Islet of Langerhans (tissue), 1 donor: ENCODE measurements around the gene TMEM179.

ENCODE experiments used
- FAIRE-seq: peaks from one replicate; lab custom pipeline; 2011; peaks lifted over from hg19 to GRCh38; lab: Jason Lieb, UNC

The TMEM179 gene

DNA sequence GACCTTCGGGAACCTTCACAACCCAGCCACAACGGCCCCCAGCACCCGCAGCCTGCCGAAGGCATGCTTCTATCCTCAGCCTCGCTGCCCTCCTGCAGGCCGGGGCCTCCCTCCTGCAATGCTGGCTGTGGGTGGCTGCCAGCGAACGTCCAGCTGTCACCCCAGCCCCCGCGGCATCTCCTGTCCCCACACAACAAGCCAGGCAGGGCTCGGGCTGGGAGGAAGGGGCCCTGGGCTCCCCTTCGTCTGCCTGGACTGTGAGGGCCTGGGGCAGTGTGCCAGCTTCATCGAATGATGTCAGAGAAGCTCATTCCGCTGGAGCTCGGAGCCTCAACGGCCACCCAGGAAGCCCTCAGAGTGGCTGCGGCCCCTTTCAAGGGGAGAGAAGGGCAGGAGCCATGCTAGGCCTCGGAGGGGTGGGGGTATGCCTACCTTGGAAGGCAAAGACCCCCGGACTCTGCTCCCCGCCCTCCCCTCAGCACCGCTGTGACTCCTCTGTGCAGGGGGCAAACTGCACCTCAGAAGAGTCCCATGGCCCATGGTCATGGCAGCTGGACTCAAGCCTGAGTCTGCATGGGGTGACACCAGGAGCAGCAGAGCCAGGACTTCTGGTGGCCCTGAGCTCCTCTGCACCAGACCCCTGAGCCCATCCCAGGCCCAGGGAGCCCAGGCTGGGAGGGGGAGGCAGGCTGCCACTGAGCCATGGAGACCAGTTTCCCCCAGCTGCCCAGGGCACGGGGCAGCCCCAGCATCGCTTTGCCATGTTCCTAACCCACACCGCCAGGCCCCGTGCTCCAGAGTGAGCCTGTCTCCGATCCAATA lies 49.8 kb downstream of the TMEM179 start:
- FAIRE-seq, result no peak

- no peak for FAIRE-seq
Observed at GRCh38 chr14:104554088-104554607, 50.4 kb downstream of the TMEM179 start.

DNA sequence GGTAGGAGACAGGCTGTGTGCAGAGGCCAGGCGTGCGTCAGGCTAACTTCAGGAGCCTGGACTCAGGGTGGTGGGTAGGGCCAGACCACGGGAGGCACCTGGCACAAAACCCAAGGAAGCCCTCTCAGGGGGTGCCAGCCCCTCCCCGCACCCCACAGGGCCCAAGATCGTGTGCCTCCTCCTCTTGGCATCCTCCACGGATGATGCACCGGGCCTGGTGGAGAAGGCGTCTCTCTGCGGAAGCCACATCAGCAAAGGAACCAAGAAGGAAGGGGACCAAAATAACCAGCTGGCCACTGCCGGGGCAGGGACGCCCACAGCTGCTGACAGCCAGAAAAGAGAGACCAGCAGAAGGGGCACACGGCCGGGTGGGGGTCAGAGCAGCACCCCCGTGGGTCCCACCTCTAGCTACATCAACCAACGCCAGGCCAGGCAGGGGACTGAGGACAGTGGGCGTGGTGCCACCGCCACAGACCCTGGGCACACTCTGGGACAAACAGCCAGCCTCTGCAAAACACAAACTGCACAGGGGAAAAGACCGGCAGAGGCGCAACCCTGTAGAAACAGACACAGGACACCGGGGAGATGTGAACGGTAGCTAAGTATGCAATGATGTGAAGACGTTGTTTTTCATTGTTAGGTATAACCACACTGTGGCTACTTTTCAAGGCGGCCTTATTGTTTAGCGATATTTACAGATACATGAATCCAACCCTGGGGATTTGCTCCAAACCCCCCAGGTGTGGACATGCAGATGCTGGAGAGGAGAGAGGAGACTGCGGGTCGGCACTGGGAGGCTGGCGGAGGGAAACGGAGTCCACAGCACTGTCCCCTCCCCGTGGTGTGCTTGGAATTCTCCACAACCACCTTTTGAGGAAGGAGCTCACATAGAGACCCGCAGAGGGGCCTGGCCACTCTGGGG lies 51.1 kb downstream of the TMEM179 start:
- FAIRE-seq, result no peak

- FAIRE-seq, result no peak
Observed at GRCh38 chr14:104552738-104553125, 51.8 kb downstream of the TMEM179 start.

- FAIRE-seq, result no peak
Observed at GRCh38 chr14:104551851-104552737, 52.5 kb downstream of the TMEM179 start.

- FAIRE-seq, result no peak
Observed at GRCh38 chr14:104550861-104551728, 53.5 kb downstream of the TMEM179 start.

- no peak for FAIRE-seq
Observed at GRCh38 chr14:104550340-104550860, 54.2 kb downstream of the TMEM179 start.

GRCh38 chr14:104549536-104550339 lies 54.8 kb downstream of the TMEM179 start:
- no peak for FAIRE-seq

DNA sequence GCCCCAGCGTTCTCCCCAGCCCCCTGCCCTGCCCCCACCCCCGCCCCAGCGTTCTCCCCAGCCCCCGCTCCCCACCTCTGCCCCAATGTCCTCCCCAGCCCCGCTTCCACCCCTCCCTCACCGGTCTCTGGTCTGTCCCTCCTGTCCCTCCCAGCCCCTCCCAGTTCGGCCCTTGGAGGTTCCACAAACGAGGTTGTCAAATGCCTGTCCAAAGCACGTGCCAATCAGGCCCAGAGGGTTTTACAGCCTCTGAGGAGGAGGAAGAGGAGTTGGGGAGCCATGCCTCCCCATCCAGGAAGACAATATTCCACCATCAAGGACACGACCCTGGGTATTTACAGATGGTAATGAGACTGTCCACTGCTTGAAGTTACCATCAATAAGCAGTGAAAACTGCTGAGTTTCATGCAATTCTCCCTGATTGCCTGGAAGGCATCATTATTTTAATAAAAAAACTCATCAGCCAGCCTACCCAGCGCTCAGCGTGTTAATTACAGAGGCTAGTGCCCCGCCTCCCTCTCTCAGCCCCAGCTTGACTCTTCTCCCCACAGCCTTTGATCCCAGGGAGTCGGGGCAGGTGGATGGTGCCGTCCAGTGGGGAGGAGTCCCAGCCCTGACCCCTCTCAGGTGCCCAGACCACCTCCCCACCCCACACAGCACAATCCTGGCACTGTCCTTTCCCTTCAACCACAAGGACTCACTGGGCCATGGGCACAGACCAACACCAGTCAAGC lies 55.6 kb downstream of the TMEM179 start:
- no peak for FAIRE-seq

DNA sequence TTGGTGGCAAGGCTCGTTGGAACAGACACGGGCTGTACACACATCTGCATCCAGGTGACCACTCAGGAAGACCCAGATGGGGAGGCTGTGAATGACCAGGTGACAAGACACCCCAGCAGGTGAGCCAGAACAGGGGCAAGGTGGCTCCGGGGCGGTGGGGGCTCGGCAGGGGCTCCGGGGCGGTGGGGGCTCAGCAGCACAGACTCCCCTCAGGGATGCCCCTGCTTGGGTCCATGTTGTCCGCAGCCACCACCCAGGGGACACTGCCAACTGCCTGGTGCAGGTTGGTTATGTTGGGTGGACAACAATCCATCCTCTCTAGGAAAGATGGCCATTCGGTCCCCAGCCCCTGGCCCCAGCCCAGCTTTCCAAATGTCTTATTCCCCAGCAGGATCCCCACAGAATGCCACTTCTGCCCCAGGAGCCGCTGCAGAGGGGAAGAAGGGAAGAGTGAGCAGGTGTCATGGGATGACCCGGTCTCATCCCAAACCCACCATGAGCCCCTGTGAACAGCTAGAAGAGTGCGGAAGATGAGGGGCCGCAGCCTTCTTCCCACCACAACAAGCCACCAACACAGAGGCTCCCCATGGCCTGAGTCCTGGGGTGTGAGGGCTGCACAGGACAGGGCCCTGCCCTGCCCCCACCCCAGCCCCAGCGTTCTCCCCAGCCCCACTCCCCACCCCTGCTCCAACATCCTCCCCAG lies 56.4 kb downstream of the TMEM179 start:
- FAIRE-seq, result no peak

- FAIRE-seq, result no peak
Observed at GRCh38 chr14:104547310-104547997, 57.1 kb downstream of the TMEM179 start.

DNA sequence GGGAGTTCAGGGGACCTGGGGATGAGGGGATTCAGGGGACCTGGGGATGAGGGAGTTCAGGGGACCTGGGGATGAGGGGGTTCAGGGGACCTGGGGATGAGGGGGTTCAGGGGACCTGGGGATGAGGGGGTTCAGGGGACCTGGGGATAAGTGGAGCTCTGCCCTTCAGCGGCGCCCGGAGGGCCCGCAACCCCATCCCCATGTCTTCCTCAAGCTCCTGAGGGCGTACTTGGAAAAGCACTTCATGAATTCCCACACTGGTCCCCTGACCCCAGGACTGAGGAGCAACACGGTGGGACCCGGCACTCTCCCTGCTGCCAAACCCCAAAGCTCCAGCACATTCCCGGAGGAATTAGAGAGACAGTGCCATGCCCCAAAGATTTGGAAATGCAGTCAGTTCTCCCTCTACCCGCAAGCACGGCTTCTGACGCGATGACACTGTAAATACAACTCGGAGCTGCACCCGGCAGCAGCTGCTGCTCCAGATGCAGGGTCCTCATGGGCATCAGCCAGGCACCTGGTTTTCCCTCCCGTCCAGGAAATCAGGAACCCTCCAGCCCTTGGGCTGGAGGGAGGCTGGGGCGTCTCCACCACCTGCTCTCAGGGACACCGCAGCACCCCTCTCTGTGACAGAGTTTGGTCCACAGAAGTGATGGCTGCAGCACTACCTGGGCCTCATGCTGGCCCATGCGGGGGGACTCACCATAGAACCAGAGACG lies 57.8 kb downstream of the TMEM179 start:
- no peak for FAIRE-seq

- no peak for FAIRE-seq
Observed at GRCh38 chr14:104545942-104546501, 58.5 kb downstream of the TMEM179 start.

GRCh38 chr14:104545151-104545941 lies 59.2 kb downstream of the TMEM179 start:
- FAIRE-seq, result no peak

DNA sequence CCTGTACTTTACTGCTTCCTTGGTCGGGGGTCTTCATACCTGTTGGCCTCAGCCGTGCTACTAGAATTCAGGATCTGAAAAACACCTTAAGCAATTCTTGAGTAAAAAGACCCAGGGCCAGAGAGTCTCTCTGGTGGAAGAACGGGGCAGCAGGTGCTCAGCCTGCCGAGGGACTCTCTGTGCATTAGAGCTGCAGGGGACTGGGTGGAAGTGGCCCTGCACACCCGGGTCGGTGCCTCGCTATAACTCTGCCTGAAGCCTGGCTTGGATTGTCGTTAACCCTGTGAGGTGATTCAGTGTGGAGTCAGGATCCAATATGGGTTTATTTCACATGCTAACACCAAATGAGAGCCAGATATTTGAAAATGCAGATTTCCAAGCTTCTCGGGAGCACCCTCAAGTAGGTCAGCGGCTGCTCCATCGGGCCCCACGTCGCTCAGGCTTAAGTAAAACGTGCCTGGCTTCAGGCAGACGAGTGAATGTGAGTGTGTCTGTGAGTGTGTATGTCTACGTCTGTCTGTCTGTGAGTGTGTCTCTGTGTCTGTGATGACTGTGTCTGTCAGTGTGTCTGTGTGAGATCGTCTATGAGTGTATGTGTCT lies 60.1 kb downstream of the TMEM179 start:
- FAIRE-seq, result no peak
